GM23338 (cell line): ENCODE data around the gene LBHD1. TPM values are rescaled to one million over a fixed set of nuclear protein-coding genes. Genes with fewer than 3 reads are reported as not detected.
A peak's percentile ranks its signal among the peaks of the same experiment; 100 is the strongest.

Experiments
- ATAC-seq: fragments of 200-7000 bp; cut with Tn5 transposase; 3 replicates; pipeline ENCODE4 v1.9.1; 2020
- DNase-seq: peaks from one replicate; pipeline ENCODE4 v3.0.0-alpha.2; 2015; ENCODE audit warnings: low spot score
- H2AFZ ChIP-seq: fragments of 200-600 bp; sonication (generic); 2 replicates; pipeline ENCODE4 v1.8.0; 2016; ENCODE audit warnings: antibody characterized with exemption, mild to moderate bottlenecking, moderate library complexity
- H3F3A ChIP-seq: fragments of 200-600 bp; sonication (generic); replicated peaks from 2 replicates; pipeline ENCODE4 v1.8.0; 2017; ENCODE audit warnings: antibody characterized with exemption, mixed run types, low read depth
- H3K27ac ChIP-seq: fragments of 200-600 bp; sonication (generic); 2 replicates; pipeline ENCODE4 v1.6.1; 2016; ENCODE audit warnings: low read depth
- H3K27me3 ChIP-seq: fragments of 200-600 bp; sonication (generic); 2 replicates; pipeline ENCODE4 v1.8.0; 2016; ENCODE audit warnings: mild to moderate bottlenecking, mixed run types, moderate library complexity; ENCODE audit not compliant: insufficient read depth
- H3K36me3 ChIP-seq: fragments of 200-600 bp; sonication (generic); 2 replicates; pipeline ENCODE4 v1.8.0; 2016; ENCODE audit warnings: mild to moderate bottlenecking; ENCODE audit not compliant: insufficient read depth
- H3K4me1 ChIP-seq: fragments of 200-600 bp; sonication (generic); 2 replicates; pipeline ENCODE4 v1.8.0; 2016; ENCODE audit warnings: mild to moderate bottlenecking, moderate library complexity; ENCODE audit not compliant: insufficient read depth
- H3K4me2 ChIP-seq: fragments of 200-600 bp; sonication (generic); 2 replicates; pipeline ENCODE4 v1.7.1; 2017; ENCODE audit warnings: mixed run types
- H3K4me3 ChIP-seq: fragments of 200-600 bp; sonication (generic); 2 replicates; pipeline ENCODE4 v1.6.1; 2016; ENCODE audit warnings: mixed run types
- H3K79me2 ChIP-seq: fragments of 200-600 bp; sonication (generic); replicated peaks from 2 replicates; pipeline ENCODE4 v1.8.0; 2017; ENCODE audit warnings: mild to moderate bottlenecking; ENCODE audit not compliant: insufficient read depth
- H3K9me2 ChIP-seq: fragments of 200-600 bp; sonication (generic); 2 replicates; pipeline ENCODE4 v1.8.0; 2017; ENCODE audit not compliant: insufficient read depth
- H4K20me1 ChIP-seq: fragments of 200-600 bp; sonication (generic); replicated peaks from 2 replicates; pipeline ENCODE4 v1.8.0; 2017; ENCODE audit warnings: mild to moderate bottlenecking; ENCODE audit not compliant: insufficient read depth
- H3K27ac Mint-ChIP-seq: 2 replicates; pipeline ENCODE4 v1.8.0; 2020; ENCODE audit warnings: inconsistent platforms, mild to moderate bottlenecking, moderate library complexity, mixed read lengths
- H3K27me3 Mint-ChIP-seq: 3 replicates; pipeline ENCODE4 v1.8.0; 2022; ENCODE audit warnings: low read depth, mild to moderate bottlenecking, moderate library complexity, mixed read lengths, inconsistent platforms; ENCODE audit not compliant: insufficient read depth, poor library complexity
- H3K36me3 Mint-ChIP-seq: 3 replicates; pipeline ENCODE4 v1.8.0; 2021; ENCODE audit warnings: low read depth, mild to moderate bottlenecking, inconsistent platforms, moderate library complexity, mixed read lengths
- H3K4me1 Mint-ChIP-seq: 3 replicates; pipeline ENCODE4 v1.8.0; 2020; ENCODE audit warnings: mild to moderate bottlenecking, inconsistent platforms, mixed read lengths
- H3K4me3 Mint-ChIP-seq: 3 replicates; pipeline ENCODE4 v1.8.0; 2021; ENCODE audit warnings: moderate library complexity, mild to moderate bottlenecking, inconsistent platforms, mixed read lengths
- H3K9me3 Mint-ChIP-seq: 3 replicates; pipeline ENCODE4 v1.8.0; 2020; ENCODE audit warnings: moderate library complexity, mild to moderate bottlenecking, inconsistent platforms, mixed read lengths
- CREB1 ChIP-seq: fragments of 250-450 bp; sonication (Bioruptor Pico); IDR thresholded peaks from 2 replicates; pipeline ENCODE4 v1.5.0; 2020; ENCODE audit warnings: low read depth, mild to moderate bottlenecking, moderate library complexity
- CTCF ChIP-seq, 2 experiments: fragments of 200-600 bp in 1 of 2; sonication (generic) in 1 of 2; conservative IDR thresholded peaks; 2 replicates each; pipeline versions ENCODE4 v1.5.1 to v1.6.1; 2016 to 2017; ENCODE audit warnings: antibody characterized with exemption in 2 of 2, low read depth in 2 of 2, mild to moderate bottlenecking in 2 of 2, moderate library complexity in 1 of 2
- EZH2 ChIP-seq: fragments of 200-600 bp; sonication (generic); IDR thresholded peaks from one replicate; pipeline ENCODE4 v1.8.0; 2017; ENCODE audit warnings: antibody characterized with exemption, mild to moderate bottlenecking, low read depth; ENCODE audit not compliant: unreplicated experiment
- EZH2phosphoT487 ChIP-seq: fragments of 200-600 bp; sonication (generic); IDR thresholded peaks from one replicate; pipeline ENCODE4 v1.8.1; 2018; ENCODE audit warnings: antibody characterized with exemption; ENCODE audit not compliant: unreplicated experiment
- JUNB ChIP-seq: IDR thresholded peaks from one replicate; pipeline ENCODE4 v1.6.1; 2016; ENCODE audit warnings: antibody characterized with exemption; ENCODE audit not compliant: unreplicated experiment
- NANOG ChIP-seq: IDR thresholded peaks from 2 replicates; pipeline ENCODE4 v1.6.1; 2016; ENCODE audit warnings: antibody characterized with exemption, borderline replicate concordance
- POLR2AphosphoS5 ChIP-seq: IDR thresholded peaks from 2 replicates; pipeline ENCODE4 v1.6.1; 2016; ENCODE audit warnings: antibody characterized with exemption, low read depth
- STAT1 ChIP-seq: IDR thresholded peaks from one replicate; pipeline ENCODE4 v1.6.1; 2016; ENCODE audit warnings: antibody characterized with exemption; ENCODE audit not compliant: unreplicated experiment
- ZNF114 ChIP-seq: fragments of 250-450 bp; sonication (Bioruptor Pico); IDR thresholded peaks from 2 replicates; pipeline ENCODE4 v1.5.0; 2020; ENCODE audit warnings: mild to moderate bottlenecking, moderate library complexity
- ZNF331 ChIP-seq: fragments of 250-450 bp; sonication (Bioruptor Pico); IDR thresholded peaks from 2 replicates; pipeline ENCODE4 v1.5.0; 2020; ENCODE audit warnings: low read depth, mild to moderate bottlenecking, moderate library complexity
- ZNF462 ChIP-seq: fragments of 250-450 bp; sonication (Bioruptor Pico); IDR thresholded peaks from 2 replicates; pipeline ENCODE4 v1.5.0; 2020; ENCODE audit warnings: mild to moderate bottlenecking, moderate library complexity
- polyA plus RNA-seq: library from polyadenylated mRNA; unstranded; fragments of >200 nt; fragmentation: Nextera tagmentation; extraction: Ambion mirVana; gene quantifications from 2 replicates; pipeline ENCODE4 v1.2.1, GENCODE V29; 2016
- total RNA-seq: library from RNA; depleted of rRNA; stranded (reverse); fragments of >200 nt; shearing (Covaris generic); gene quantifications from 2 replicates; pipeline ENCODE4 v1.2.3, GENCODE V29; 2014

Gene LBHD1
- total and polyA plus RNA-seq, 2 experiments from 2014 or later: 2.8 to 2.9 TPM

GRCh38 chr11:62667460-62667859, 4.6 kb downstream of the LBHD1 start:
- peak overlapping the region; percentile 98 for H3K4me3 Mint-ChIP-seq
- peaks cover 49% of the 10 kb centered on the region for H3K36me3 Mint-ChIP-seq
- Histone ChIP-seq H3K4me3 (peak overlapping the region; percentile 99), H3K27me3 (no peaks in the 10 kb centered on the region), H3K4me1 (peaks cover 26% of the 10 kb centered on the region), H3K27ac (peak overlapping the region; percentile 79), H3K9me2 (no peaks in the 10 kb centered on the region), H2AFZ (no peak overlapping the region), H4K20me1 (peaks cover 15% of the 10 kb centered on the region), H3K36me3 (peaks cover 15% of the 10 kb centered on the region), H3K4me2 (peak overlapping the region; percentile 97), H3F3A (peaks cover 55% of the 10 kb centered on the region), H3K79me2 (peaks cover 51% of the 10 kb centered on the region)
- no peaks in the 10 kb centered on the region; the same call in none of the 3 replicates for H3K9me3 Mint-ChIP-seq
- TF ChIP-seq EZH2phosphoT487: no peak
- TF ChIP-seq NANOG: no peak
- no peak for TF ChIP-seq ZNF462 (CRISPR knock-in tag)
- TF ChIP-seq POLR2AphosphoS5: no peak; the same call in 1 of the 2 replicates
- no peak for TF ChIP-seq STAT1
- no peak for TF ChIP-seq ZNF331
- TF ChIP-seq ZNF114 (CRISPR knock-in tag): no peak
- no peak for TF ChIP-seq CREB1 (CRISPR knock-in tag)
- no peak for TF ChIP-seq JUNB
- no peak for TF ChIP-seq CTCF (conservative IDR thresholded peaks at IDR 0.05; ENCODE audit: low read depth in 2 of 2)
- TF ChIP-seq EZH2: no peak
- H3K27me3 Mint-ChIP-seq: peaks cover 24% of the 10 kb centered on the region
- DNase-seq (no peak), ATAC-seq (no peak)
- peaks cover 17% of the 10 kb centered on the region for H3K4me1 Mint-ChIP-seq
- H3K27ac Mint-ChIP-seq: no peak overlapping the region
